ENCODE data around the gene NRTN.
"Not testable (repeated sequence)": the region's sequence is repeated elsewhere in the genome, so short reads cannot be mapped to it uniquely, and the experiment has no call there.

NRTN gene

DNA sequence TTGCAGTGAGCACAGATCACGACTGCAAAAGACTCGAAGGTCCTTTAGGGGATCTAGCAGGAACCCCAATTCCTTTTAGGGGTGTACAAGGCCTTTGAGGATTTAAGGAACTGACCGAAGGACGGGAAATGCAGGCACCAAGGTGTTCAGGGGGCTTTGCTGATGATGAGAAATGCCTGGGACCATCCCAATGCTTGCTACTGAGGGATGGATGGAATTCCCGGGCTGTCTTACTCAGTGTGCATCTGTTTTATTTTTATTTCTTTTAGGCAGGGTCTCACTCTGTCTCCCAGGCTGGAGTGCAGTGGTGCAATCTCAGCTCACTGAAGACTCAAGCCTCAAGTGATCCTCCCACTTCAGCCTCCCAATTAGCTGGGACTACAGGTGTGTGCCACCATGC is 31.6 kb upstream of the NRTN start:
- Histone ChIP-seq H3K4me3 (ENCODE audit: low read depth, low read length) (no peak overlapping the region), H3K27ac (no peak overlapping the region), H3K36me3 (replicated peaks) (no peaks in the 10 kb centered on the region), H3K27me3 (replicated peaks) (no peaks in the 10 kb centered on the region)
- TF ChIP-seq, protein P1, sequence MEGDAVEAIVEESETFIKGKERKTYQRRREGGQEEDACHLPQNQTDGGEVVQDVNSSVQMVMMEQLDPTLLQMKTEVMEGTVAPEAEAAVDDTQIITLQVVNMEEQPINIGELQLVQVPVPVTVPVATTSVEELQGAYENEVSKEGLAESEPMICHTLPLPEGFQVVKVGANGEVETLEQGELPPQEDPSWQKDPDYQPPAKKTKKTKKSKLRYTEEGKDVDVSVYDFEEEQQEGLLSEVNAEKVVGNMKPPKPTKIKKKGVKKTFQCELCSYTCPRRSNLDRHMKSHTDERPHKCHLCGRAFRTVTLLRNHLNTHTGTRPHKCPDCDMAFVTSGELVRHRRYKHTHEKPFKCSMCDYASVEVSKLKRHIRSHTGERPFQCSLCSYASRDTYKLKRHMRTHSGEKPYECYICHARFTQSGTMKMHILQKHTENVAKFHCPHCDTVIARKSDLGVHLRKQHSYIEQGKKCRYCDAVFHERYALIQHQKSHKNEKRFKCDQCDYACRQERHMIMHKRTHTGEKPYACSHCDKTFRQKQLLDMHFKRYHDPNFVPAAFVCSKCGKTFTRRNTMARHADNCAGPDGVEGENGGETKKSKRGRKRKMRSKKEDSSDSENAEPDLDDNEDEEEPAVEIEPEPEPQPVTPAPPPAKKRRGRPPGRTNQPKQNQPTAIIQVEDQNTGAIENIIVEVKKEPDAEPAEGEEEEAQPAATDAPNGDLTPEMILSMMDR (IDR thresholded peaks at IDR 0.05; ENCODE audit: low read depth, low read length, missing control alignments) = no peak
- DNase-seq = no peak
- in situ Hi-C loops (cut with HindIII; ENCODE audit: low pct_ligation_motif_present, low sequenced_read_pairs) = no loop called here

DNA sequence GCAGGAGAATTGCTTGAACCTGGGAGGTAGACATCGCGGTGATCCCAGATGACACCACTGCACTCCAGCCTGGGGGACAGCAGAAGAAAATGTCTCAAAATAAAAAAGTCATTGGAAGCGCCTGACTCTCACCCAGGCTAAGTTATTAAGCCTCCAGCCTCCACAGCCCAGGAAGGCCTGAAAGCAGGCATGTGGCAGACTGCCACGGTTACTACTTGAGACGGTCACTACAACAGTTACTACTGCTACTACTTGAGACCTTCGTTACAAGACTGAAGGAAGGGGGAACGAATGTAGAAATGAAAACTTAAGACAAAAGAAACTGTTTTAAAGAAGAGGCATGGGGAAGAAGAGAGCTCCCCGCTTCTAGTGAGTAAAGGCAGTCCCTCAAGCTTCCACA is 29.9 kb upstream of the NRTN start:
- Histone ChIP-seq H3K27ac (no peak overlapping the region), H3K27me3 (replicated peaks) (no peaks in the 10 kb centered on the region), H3K36me3 (replicated peaks) (no peaks in the 10 kb centered on the region), H3K4me3 (ENCODE audit: low read depth, low read length) (no peak overlapping the region)
- TF ChIP-seq, protein P1 (IDR thresholded peaks at IDR 0.05; ENCODE audit: low read depth, low read length, missing control alignments) = no peak
- DNase-seq = no peak
- in situ Hi-C loops (cut with HindIII; ENCODE audit: low pct_ligation_motif_present, low sequenced_read_pairs) = no loop called here

DNA sequence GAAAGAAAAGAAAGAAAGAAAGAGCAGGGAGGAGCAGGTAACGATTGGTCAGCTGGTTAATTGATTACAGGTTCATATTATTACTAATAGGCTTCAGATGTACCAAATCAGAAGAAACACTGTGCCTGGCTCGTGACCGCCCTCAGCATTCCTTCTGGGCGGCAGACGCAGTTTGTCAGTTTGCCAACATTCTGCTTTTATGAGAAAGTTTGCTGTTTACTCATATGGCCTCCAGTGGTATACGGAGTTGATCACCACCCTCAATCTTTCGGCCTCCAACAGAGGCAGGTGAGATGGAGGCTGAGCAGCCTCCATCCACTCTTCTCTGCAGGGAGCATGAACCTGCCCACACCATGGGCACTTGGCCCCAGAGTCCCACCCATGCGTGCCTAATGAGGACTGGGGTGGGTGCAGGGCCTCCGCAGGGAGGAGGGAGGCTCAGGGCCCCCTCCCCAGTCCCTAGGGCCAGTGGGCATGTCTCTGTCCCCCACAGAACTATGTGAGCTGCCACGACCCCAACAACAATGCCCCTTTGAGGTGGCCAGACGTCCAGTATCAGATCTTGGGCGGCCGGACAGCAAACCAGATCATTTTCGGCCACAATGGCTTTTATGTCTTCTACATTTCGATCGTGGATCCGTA is 29.1 kb upstream of the NRTN start:
- no peaks in the 10 kb centered on the region for H3K36me3 ChIP-seq (replicated peaks)
- no peaks in the 10 kb centered on the region for H3K27me3 ChIP-seq (replicated peaks)
- H3K27ac ChIP-seq = no peak overlapping the region
- in situ Hi-C loops (cut with HindIII; ENCODE audit: low pct_ligation_motif_present, low sequenced_read_pairs) = no loop called here
- no peak overlapping the region for H3K4me3 ChIP-seq (ENCODE audit: low read depth, low read length)
- TF ChIP-seq, protein P1 (IDR thresholded peaks at IDR 0.05; ENCODE audit: low read depth, low read length, missing control alignments) = no peak
- peak; percentile 43 for DNase-seq

DNA sequence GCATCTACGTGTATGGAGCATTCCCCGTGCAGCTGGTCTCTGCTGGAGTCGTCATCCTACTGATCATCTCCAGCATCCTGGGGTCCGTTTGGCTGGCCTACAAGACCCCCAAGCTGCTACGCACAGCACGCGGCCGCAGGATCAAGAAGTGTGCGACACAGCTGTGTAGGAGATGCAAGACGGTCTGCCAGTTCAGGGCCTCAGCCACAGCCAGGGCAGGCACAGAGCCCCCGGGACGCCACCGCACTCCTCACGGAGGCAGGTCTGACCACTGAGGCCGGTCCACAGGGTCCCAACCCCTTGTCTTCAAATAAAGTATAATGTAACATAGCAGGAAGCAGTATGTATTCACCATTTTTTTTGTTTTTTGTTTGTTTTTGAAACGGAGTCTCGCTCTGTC is 26.5 kb upstream of the NRTN start:
- Histone ChIP-seq H3K4me3 (ENCODE audit: low read depth, low read length) (no peak overlapping the region), H3K27me3 (replicated peaks) (no peaks in the 10 kb centered on the region), H3K36me3 (replicated peaks) (no peaks in the 10 kb centered on the region), H3K27ac (no peak overlapping the region)
- TF ChIP-seq, protein P1 (IDR thresholded peaks at IDR 0.05; ENCODE audit: low read depth, low read length, missing control alignments) = no peak
- DNase-seq = no peak
- in situ Hi-C loops (cut with HindIII; ENCODE audit: low pct_ligation_motif_present, low sequenced_read_pairs) = no loop called here

DNA sequence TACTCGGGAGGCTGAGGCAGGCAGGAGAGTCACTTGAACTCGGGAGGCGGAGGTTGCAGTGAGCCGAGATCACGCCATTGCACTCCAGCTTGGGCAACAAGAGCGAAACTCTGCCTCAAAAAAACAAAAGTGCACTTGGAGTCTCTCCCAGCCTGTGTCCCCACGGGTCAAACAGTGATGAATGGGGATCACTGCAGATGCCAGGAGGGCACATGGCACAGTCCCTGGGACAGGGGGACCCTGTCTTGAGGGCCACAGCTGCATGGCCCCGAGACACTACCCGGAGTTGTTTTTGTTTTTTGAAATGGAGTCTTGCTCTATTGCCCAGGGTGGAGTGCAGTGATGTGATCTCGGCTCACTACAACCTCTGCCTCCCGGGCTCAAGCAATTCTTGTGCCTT is 24.0 kb upstream of the NRTN start:
- H3K27ac ChIP-seq; in situ Hi-C loops (cut with HindIII; ENCODE audit: low pct_ligation_motif_present, low sequenced_read_pairs); H3K4me3 ChIP-seq (ENCODE audit: low read depth, low read length); DNase-seq; H3K27me3 ChIP-seq (replicated peaks): not testable (repeated sequence)
- peaks cover 13% of the 10 kb centered on the region for H3K36me3 ChIP-seq (replicated peaks)

DNA sequence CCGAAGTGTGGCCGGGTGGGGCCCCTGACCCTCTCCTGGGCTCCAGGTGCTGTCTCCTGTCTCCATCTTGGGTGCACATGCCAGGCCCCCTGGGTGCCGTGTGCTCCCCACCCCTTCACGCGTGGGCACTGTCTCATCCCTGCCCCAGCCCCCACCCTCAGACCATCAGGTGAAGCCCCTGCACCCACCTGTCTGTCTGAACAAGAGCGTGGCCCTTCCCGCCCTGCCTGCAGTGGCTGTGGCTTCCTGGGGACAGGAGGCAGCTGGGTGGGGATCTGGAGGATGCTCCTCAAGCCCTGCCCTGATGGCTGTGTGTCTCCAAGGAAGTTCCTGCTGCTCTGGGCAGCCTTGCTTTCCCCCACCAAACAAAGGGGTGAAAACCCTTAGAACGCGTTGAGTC is 22.5 kb upstream of the NRTN start:
- TF ChIP-seq, protein P1 (IDR thresholded peaks at IDR 0.05; ENCODE audit: low read depth, low read length, missing control alignments) = no peak
- in situ Hi-C loops (cut with HindIII; ENCODE audit: low pct_ligation_motif_present, low sequenced_read_pairs) = no loop called here

More for the DNA sequence above, 22.5 kb upstream of the NRTN start:
- no peak for DNase-seq
- H3K4me3 ChIP-seq (ENCODE audit: low read depth, low read length) = no peak overlapping the region
- no peak overlapping the region for H3K27ac ChIP-seq
- H3K36me3 ChIP-seq (replicated peaks) = peaks cover 24% of the 10 kb centered on the region
- no peaks in the 10 kb centered on the region for H3K27me3 ChIP-seq (replicated peaks)
